Duodenal mucosa (tissue), 2 donors: ENCODE measurements around the gene PMAIP1.

Experiments
- H3K27ac ChIP-seq: one replicate; pipeline ENCODE4 v1.7.0; 2013; ENCODE audit warnings: low read depth, low read length
- H3K27me3 ChIP-seq, 2 donors: one replicate each; pipeline ENCODE4 v1.7.0; 2013; ENCODE audit warnings: low read length in 2 of 2, control low read depth in 1 of 2; ENCODE audit not compliant: insufficient read depth in 2 of 2, control insufficient read depth in 1 of 2
- H3K36me3 ChIP-seq, 2 donors: one replicate each; pipeline ENCODE4 v1.7.0; 2013; ENCODE audit warnings: low read length in 2 of 2, control low read depth in 1 of 2; ENCODE audit not compliant: insufficient read depth in 2 of 2, control insufficient read depth in 1 of 2
- H3K4me1 ChIP-seq, 2 donors: one replicate each; pipeline ENCODE4 v1.7.0; 2013; ENCODE audit warnings: low read length in 2 of 2, control low read depth in 1 of 2; ENCODE audit not compliant: insufficient read depth in 2 of 2, control insufficient read depth in 1 of 2
- H3K4me3 ChIP-seq, 2 donors: one replicate each; pipeline ENCODE4 v1.7.0; 2013; ENCODE audit warnings: low read length in 2 of 2, low read depth in 1 of 2
- H3K9ac ChIP-seq, 2 donors: one replicate each; pipeline ENCODE4 v1.7.0; 2013; ENCODE audit warnings: low read length in 2 of 2, low read depth in 1 of 2
- H3K9me3 ChIP-seq, 2 donors: one replicate each; pipeline ENCODE4 v1.7.0; 2013; ENCODE audit warnings: low read length in 2 of 2, control low read depth in 1 of 2; ENCODE audit not compliant: control insufficient read depth in 1 of 2

PMAIP1 gene

GRCh38 chr18:59910967-59911366 is 11.2 kb downstream of the PMAIP1 start:
- Histone ChIP-seq H3K4me1 (peaks cover 0 to 3% of the 10 kb centered on the region in 2 donors), H3K36me3 (no peaks in the 10 kb centered on the region), H3K9ac (no peak overlapping the region), H3K4me3 (no peak overlapping the region), H3K27ac (no peak overlapping the region), H3K9me3 (no peaks in the 10 kb centered on the region), H3K27me3 (no peaks in the 10 kb centered on the region)

GRCh38 chr18:59911600-59911999 is 11.8 kb downstream of the PMAIP1 start:
- no peak overlapping the region for H3K27ac ChIP-seq
- H3K4me3 ChIP-seq = no peak overlapping the region
- peaks cover 0 to 3% of the 10 kb centered on the region in 2 donors for H3K4me1 ChIP-seq
- H3K9ac ChIP-seq = no peak overlapping the region
- no peaks in the 10 kb centered on the region for H3K27me3 ChIP-seq
- no peaks in the 10 kb centered on the region for H3K9me3 ChIP-seq
- no peaks in the 10 kb centered on the region for H3K36me3 ChIP-seq

- Histone ChIP-seq H3K27ac (no peak overlapping the region), H3K4me1 (peaks cover 0 to 3% of the 10 kb centered on the region in 2 donors), H3K4me3 (no peak overlapping the region), H3K9ac (no peak overlapping the region), H3K27me3 (no peaks in the 10 kb centered on the region), H3K36me3 (no peaks in the 10 kb centered on the region), H3K9me3 (no peaks in the 10 kb centered on the region)
Measured at GRCh38 chr18:59912007-59912550, 12.3 kb downstream of the PMAIP1 start.

GRCh38 chr18:59915606-59916005 is 15.8 kb downstream of the PMAIP1 start:
- no peaks in the 10 kb centered on the region for H3K9me3 ChIP-seq

GRCh38 chr18:59916746-59917145 is 16.9 kb downstream of the PMAIP1 start:
- Histone ChIP-seq H3K9ac (no peak overlapping the region), H3K36me3 (no peaks in the 10 kb centered on the region), H3K4me1 (peaks cover 6 to 8% of the 10 kb centered on the region in 2 donors), H3K4me3 (no peak overlapping the region), H3K27me3 (no peaks in the 10 kb centered on the region), H3K27ac (no peak overlapping the region), H3K9me3 (no peaks in the 10 kb centered on the region)

More at GRCh38 chr18:59915606-59916005, 15.8 kb downstream of the PMAIP1 start:
- Histone ChIP-seq H3K4me1 (peaks cover 6 to 8% of the 10 kb centered on the region in 2 donors), H3K27me3 (no peaks in the 10 kb centered on the region), H3K4me3 (no peak overlapping the region), H3K27ac (no peak overlapping the region), H3K36me3 (no peaks in the 10 kb centered on the region), H3K9ac (no peak overlapping the region)

- Histone ChIP-seq H3K36me3 (no peaks in the 10 kb centered on the region), H3K27me3 (no peaks in the 10 kb centered on the region), H3K9me3 (no peaks in the 10 kb centered on the region), H3K9ac (no peak overlapping the region), H3K27ac (no peak overlapping the region), H3K4me1 (peaks cover 6 to 8% of the 10 kb centered on the region in 2 donors), H3K4me3 (no peak overlapping the region)
Measured at GRCh38 chr18:59917422-59917821, 17.6 kb downstream of the PMAIP1 start.

- H3K36me3 ChIP-seq = no peaks in the 10 kb centered on the region
- H3K4me3 ChIP-seq = peak overlapping the region; percentile 52 to 53
- H3K9me3 ChIP-seq = no peaks in the 10 kb centered on the region
- peaks cover 6 to 8% of the 10 kb centered on the region in 2 donors for H3K4me1 ChIP-seq
- no peak overlapping the region for H3K27ac ChIP-seq
- no peaks in the 10 kb centered on the region for H3K27me3 ChIP-seq
- peak overlapping the region in 1 of 2 donors; percentile 10 for H3K9ac ChIP-seq
Measured at GRCh38 chr18:59918320-59918755, 18.5 kb downstream of the PMAIP1 start.

- Histone ChIP-seq H3K27ac (no peak overlapping the region), H3K36me3 (no peaks in the 10 kb centered on the region), H3K9ac (no peak overlapping the region), H3K9me3 (no peaks in the 10 kb centered on the region), H3K4me1 (peaks cover 6 to 8% of the 10 kb centered on the region in 2 donors), H3K27me3 (no peaks in the 10 kb centered on the region), H3K4me3 (no peak overlapping the region)
Measured at GRCh38 chr18:59918997-59919396, 19.2 kb downstream of the PMAIP1 start.

- Histone ChIP-seq H3K4me1 (peaks cover 6 to 8% of the 10 kb centered on the region in 2 donors), H3K9ac (no peak overlapping the region), H3K27ac (no peak overlapping the region), H3K36me3 (no peaks in the 10 kb centered on the region), H3K27me3 (no peaks in the 10 kb centered on the region), H3K9me3 (no peaks in the 10 kb centered on the region), H3K4me3 (no peak overlapping the region)
Measured at GRCh38 chr18:59921384-59921891, 21.6 kb downstream of the PMAIP1 start.

GRCh38 chr18:59923539-59924196 is 23.9 kb downstream of the PMAIP1 start:
- no peaks in the 10 kb centered on the region for H3K36me3 ChIP-seq
- H3K4me1 ChIP-seq = peaks cover under 1 to 4% of the 10 kb centered on the region in 2 donors
- H3K9me3 ChIP-seq = no peaks in the 10 kb centered on the region
- H3K9ac ChIP-seq = no peak overlapping the region
- H3K27ac ChIP-seq = no peak overlapping the region
- H3K27me3 ChIP-seq = no peaks in the 10 kb centered on the region
- H3K4me3 ChIP-seq = no peak overlapping the region
